ENCODE results near the gene ATG9A.

Gene ATG9A

GRCh38 chr2:219199470-219200211 lies 29.8 kb downstream of the ATG9A start (continued):
- TF ChIP-seq, protein P1, sequence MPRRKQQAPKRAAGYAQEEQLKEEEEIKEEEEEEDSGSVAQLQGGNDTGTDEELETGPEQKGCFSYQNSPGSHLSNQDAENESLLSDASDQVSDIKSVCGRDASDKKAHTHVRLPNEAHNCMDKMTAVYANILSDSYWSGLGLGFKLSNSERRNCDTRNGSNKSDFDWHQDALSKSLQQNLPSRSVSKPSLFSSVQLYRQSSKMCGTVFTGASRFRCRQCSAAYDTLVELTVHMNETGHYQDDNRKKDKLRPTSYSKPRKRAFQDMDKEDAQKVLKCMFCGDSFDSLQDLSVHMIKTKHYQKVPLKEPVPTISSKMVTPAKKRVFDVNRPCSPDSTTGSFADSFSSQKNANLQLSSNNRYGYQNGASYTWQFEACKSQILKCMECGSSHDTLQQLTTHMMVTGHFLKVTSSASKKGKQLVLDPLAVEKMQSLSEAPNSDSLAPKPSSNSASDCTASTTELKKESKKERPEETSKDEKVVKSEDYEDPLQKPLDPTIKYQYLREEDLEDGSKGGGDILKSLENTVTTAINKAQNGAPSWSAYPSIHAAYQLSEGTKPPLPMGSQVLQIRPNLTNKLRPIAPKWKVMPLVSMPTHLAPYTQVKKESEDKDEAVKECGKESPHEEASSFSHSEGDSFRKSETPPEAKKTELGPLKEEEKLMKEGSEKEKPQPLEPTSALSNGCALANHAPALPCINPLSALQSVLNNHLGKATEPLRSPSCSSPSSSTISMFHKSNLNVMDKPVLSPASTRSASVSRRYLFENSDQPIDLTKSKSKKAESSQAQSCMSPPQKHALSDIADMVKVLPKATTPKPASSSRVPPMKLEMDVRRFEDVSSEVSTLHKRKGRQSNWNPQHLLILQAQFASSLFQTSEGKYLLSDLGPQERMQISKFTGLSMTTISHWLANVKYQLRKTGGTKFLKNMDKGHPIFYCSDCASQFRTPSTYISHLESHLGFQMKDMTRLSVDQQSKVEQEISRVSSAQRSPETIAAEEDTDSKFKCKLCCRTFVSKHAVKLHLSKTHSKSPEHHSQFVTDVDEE (CRISPR knock-in tag; IDR thresholded peaks at IDR 0.05), result no peak
- TF ChIP-seq TCF4 (CRISPR knock-in tag; IDR thresholded peaks at IDR 0.05; ENCODE audit: borderline replicate concordance) (no peak), RARB (CRISPR knock-in tag; IDR thresholded peaks at IDR 0.05) (no peak)

- ATAC-seq, result no peak
- TF ChIP-seq POU6F1 (CRISPR knock-in tag; IDR thresholded peaks at IDR 0.05; ENCODE audit: borderline replicate concordance, low read depth) (no peak), ARNTL (CRISPR knock-in tag; IDR thresholded peaks at IDR 0.05; ENCODE audit: borderline replicate concordance, low read depth) (no peak), CREB5 (CRISPR knock-in tag; IDR thresholded peaks at IDR 0.05; ENCODE audit: low read depth) (no peak), ZC3H10 (CRISPR knock-in tag; IDR thresholded peaks at IDR 0.05) (no peak), CSDC2 (CRISPR knock-in tag; IDR thresholded peaks at IDR 0.05) (no peak), ISL1 (CRISPR knock-in tag; IDR thresholded peaks at IDR 0.05) (no peak), ZNF8 (CRISPR knock-in tag; IDR thresholded peaks at IDR 0.05) (no peak)
These were observed 30.5 kb downstream of the ATG9A start for GRCh38 chr2:219198974-219199373.

GRCh38 chr2:219197388-219197787 lies 32.0 kb downstream of the ATG9A start:
- no peak for TF ChIP-seq OSR1 (CRISPR knock-in tag; IDR thresholded peaks at IDR 0.05)
- TF ChIP-seq GLIS3 (CRISPR knock-in tag; IDR thresholded peaks at IDR 0.05), result no peak
- TF ChIP-seq ISL1 (CRISPR knock-in tag; IDR thresholded peaks at IDR 0.05), result no peak
- ATAC-seq, result no peak

DNA sequence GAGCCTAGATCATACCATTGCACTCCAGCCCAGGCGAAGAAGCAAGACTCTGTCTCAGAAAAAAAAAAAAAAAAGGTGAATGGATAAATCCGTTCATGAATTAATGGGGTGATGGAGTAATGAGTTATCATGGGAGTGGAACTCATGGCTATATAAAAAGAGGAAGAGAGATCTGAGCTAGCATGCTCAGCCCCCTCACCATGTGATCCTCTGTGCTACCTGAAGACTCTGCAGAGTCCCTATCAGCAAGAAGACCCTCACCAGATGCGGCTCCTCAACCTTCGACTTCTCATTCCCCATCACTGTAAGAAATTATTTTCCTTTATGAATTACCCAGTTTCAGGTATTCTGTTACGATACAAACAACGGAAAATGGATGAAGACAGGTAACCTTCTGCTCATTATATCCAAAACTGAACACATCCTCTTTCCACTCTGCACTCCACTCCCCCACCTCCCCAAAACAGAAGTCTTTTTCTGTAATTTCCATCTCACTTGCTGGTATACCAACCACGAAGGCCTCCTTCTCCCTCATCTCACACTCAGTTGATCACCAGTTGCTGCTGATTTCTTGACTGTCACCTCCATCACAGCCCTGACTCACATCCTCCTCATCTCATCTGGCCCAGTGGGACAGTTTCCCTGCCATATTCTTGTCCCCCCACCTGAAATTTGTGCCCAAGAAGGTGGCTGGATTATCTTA lies 42.5 kb downstream of the ATG9A start:
- no peak; the same call in 2 of the 3 replicates for ATAC-seq
- TF ChIP-seq CSDC2 (CRISPR knock-in tag; IDR thresholded peaks at IDR 0.05) (no peak), TOX (CRISPR knock-in tag; IDR thresholded peaks at IDR 0.05; ENCODE audit: borderline replicate concordance) (no peak), SNAI2 (CRISPR knock-in tag; IDR thresholded peaks at IDR 0.05) (no peak), CREB5 (CRISPR knock-in tag; IDR thresholded peaks at IDR 0.05; ENCODE audit: low read depth) (no peak), RARB (CRISPR knock-in tag; IDR thresholded peaks at IDR 0.05) (no peak), ESRRG (CRISPR knock-in tag; IDR thresholded peaks at IDR 0.05) (no peak), OSR1 (CRISPR knock-in tag; IDR thresholded peaks at IDR 0.05) (no peak), PPARA (CRISPR knock-in tag; IDR thresholded peaks at IDR 0.05; ENCODE audit: borderline replicate concordance) (no peak), ZFP30 (CRISPR knock-in tag; IDR thresholded peaks at IDR 0.05) (no peak), CSRNP3 (CRISPR knock-in tag; IDR thresholded peaks at IDR 0.05) (no peak), ZC3H10 (CRISPR knock-in tag; IDR thresholded peaks at IDR 0.05) (no peak), GLIS3 (CRISPR knock-in tag; IDR thresholded peaks at IDR 0.05) (no peak), ZNF70 (CRISPR knock-in tag; IDR thresholded peaks at IDR 0.05) (no peak), ZNF8 (CRISPR knock-in tag; IDR thresholded peaks at IDR 0.05) (no peak), TCF4 (CRISPR knock-in tag; IDR thresholded peaks at IDR 0.05; ENCODE audit: borderline replicate concordance) (no peak)
- TF ChIP-seq, protein P1 (CRISPR knock-in tag; IDR thresholded peaks at IDR 0.05), result no peak
